Measurements from ENCODE around the gene AIFM1. TPM values are rescaled to one million over a fixed set of nuclear protein-coding genes. Genes with fewer than 3 reads are reported as not detected.

AIFM1 gene
- total RNA-seq, 1 donor from 2014 or later: 53.9 TPM

- Mint-ChIP-seq H3K4me3 (peak overlapping the region; percentile 12), H3K36me3 (ENCODE audit: low read depth) (peaks cover 29% of the 10 kb centered on the region), H3K9me3 (peaks cover 3% of the 10 kb centered on the region), H3K27me3 (ENCODE audit: low read depth) (peaks cover 6% of the 10 kb centered on the region), H3K4me1 (peaks cover 3% of the 10 kb centered on the region), H3K27ac (ENCODE audit: unreplicated experiment) (no peak overlapping the region)
- DNase-seq (ENCODE audit: low read depth, low spot score): no peak
- TF ChIP-seq CTCF (conservative IDR thresholded peaks at IDR 0.05): no peak
Observed at GRCh38 chrX:130124577-130124976, 41.1 kb downstream of the AIFM1 start.

- Mint-ChIP-seq H3K36me3 (ENCODE audit: low read depth) (peaks cover 15% of the 10 kb centered on the region), H3K27ac (ENCODE audit: unreplicated experiment) (no peak overlapping the region), H3K4me1 (peaks cover 8% of the 10 kb centered on the region), H3K27me3 (ENCODE audit: low read depth) (peaks cover 13% of the 10 kb centered on the region), H3K9me3 (no peaks in the 10 kb centered on the region), H3K4me3 (no peak overlapping the region)
- no peak for TF ChIP-seq CTCF (conservative IDR thresholded peaks at IDR 0.05)
- no peak for DNase-seq (ENCODE audit: low read depth, low spot score)
Observed at GRCh38 chrX:130121505-130121800, 44.2 kb downstream of the AIFM1 start.

- peak; percentile 75 for TF ChIP-seq CTCF (conservative IDR thresholded peaks at IDR 0.05)
- no peak overlapping the region for H3K27ac Mint-ChIP-seq (ENCODE audit: unreplicated experiment)
- H3K36me3 Mint-ChIP-seq (ENCODE audit: low read depth): peaks cover 15% of the 10 kb centered on the region
- H3K27me3 Mint-ChIP-seq (ENCODE audit: low read depth): peaks cover 13% of the 10 kb centered on the region
- H3K4me1 Mint-ChIP-seq: peaks cover 8% of the 10 kb centered on the region
- no peaks in the 10 kb centered on the region for H3K9me3 Mint-ChIP-seq
- peak; percentile 67 for DNase-seq (ENCODE audit: low read depth, low spot score)
- H3K4me3 Mint-ChIP-seq: peak overlapping the region; percentile 38
Observed at GRCh38 chrX:130120746-130121504, 44.7 kb downstream of the AIFM1 start.

- peak; percentile 13 for DNase-seq (ENCODE audit: low read depth, low spot score)
- H3K9me3 Mint-ChIP-seq: no peaks in the 10 kb centered on the region
Observed at GRCh38 chrX:130120321-130120731, 45.3 kb downstream of the AIFM1 start.

GRCh38 chrX:130119312-130119898 is 46.2 kb downstream of the AIFM1 start:
- Mint-ChIP-seq H3K9me3 (no peaks in the 10 kb centered on the region), H3K4me3 (no peak overlapping the region), H3K36me3 (ENCODE audit: low read depth) (peaks cover 11% of the 10 kb centered on the region), H3K4me1 (peaks cover 8% of the 10 kb centered on the region), H3K27ac (ENCODE audit: unreplicated experiment) (no peak overlapping the region), H3K27me3 (ENCODE audit: low read depth) (peaks cover 16% of the 10 kb centered on the region)
- DNase-seq (ENCODE audit: low read depth, low spot score): no peak
- TF ChIP-seq CTCF (conservative IDR thresholded peaks at IDR 0.05): no peak

More at GRCh38 chrX:130120321-130120731, 45.3 kb downstream of the AIFM1 start:
- peak overlapping the region; percentile 74 for H3K4me3 Mint-ChIP-seq
- peaks cover 13% of the 10 kb centered on the region for H3K27me3 Mint-ChIP-seq (ENCODE audit: low read depth)
- no peak overlapping the region for H3K27ac Mint-ChIP-seq (ENCODE audit: unreplicated experiment)
- H3K36me3 Mint-ChIP-seq (ENCODE audit: low read depth): peaks cover 15% of the 10 kb centered on the region
- H3K4me1 Mint-ChIP-seq: peaks cover 8% of the 10 kb centered on the region
- no peak for TF ChIP-seq CTCF (conservative IDR thresholded peaks at IDR 0.05)
